HG03575 (cell line): ENCODE results near the gene NFKB1.

Source experiments
- ATAC-seq: cut with Tn5 transposase; IDR thresholded peaks from one replicate; pipeline ENCODE4 v1.9.1; 2021; ENCODE audit not compliant: unreplicated experiment, insufficient number of reproducible peaks, low FRiP score; ENCODE audit errors: extremely low read depth

The NFKB1 gene

DNA sequence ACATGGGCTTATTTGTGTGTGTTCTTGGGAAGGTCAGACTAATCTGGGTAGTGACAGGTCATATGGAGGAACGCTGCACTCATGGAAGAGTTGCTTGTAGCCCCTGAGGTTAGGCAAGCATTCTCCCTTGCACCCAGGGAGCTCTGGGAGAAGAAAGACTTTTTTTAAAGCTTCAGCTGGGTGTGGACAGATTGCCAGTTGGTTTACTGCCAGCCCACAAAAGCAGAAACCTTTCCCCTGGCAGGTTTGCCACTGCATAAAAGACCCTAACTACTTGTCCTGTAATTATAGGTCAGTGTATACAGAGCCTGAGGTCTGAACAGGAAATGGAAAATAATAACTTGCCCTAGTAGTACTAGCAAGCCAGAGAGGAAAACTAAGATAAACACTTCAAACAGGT, 7.4 kb upstream of the NFKB1 start:
- ATAC-seq = no peak

DNA sequence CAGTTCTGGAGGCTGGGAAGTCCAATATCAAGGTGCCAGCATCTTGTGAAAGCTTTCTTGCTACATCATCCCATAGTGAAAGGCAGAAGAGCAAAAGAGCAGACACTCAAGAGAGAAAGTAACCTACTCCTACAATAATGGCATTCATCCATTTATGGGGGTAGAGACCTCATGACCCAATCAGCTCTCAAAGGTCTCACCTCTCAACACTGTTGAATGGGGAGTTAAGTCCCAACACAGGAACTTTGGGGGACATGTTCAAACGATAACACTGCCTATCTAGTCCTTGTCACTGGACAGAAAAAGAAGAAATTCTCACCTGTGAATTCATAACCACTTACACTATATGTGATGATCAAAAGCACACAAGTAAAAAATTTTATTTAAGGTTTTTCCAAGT, 6.6 kb upstream of the NFKB1 start:
- ATAC-seq = no peak

GRCh38 chr4:102497986-102498385, 3.2 kb upstream of the NFKB1 start:
- no peak for ATAC-seq

DNA sequence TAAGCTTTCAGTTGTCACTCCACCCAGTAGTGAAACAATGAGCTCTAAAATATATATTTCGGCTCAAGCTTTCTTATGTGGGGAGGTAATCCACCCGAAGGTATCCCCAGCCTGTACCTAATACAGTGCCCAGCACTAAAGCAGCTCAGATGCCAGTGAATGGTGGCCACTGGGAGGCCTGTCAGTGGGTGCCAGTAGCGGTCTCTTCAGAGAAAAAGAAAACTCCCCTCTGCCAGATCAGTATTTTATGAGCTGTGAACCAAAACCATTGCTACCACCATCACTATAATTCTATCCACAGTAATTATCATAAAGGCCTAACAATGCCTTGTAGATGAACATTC, 835 bp upstream of the NFKB1 start:
- no peak for ATAC-seq

DNA sequence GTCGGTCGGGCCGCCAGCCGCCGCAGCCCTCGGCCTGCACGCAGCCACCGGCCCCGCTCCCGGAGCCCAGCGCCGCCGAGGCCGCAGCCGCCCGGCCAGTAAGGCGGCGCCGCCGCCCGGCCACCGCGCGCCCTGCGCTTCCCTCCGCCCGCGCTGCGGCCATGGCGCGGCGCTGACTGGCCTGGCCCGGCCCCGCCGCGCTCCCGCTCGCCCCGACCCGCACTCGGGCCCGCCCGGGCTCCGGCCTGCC, 213 bp downstream of the NFKB1 start:
- ATAC-seq = no peak

- ATAC-seq = no peak
Measured at GRCh38 chr4:102502543-102502818, 1.3 kb downstream of the NFKB1 start.

DNA sequence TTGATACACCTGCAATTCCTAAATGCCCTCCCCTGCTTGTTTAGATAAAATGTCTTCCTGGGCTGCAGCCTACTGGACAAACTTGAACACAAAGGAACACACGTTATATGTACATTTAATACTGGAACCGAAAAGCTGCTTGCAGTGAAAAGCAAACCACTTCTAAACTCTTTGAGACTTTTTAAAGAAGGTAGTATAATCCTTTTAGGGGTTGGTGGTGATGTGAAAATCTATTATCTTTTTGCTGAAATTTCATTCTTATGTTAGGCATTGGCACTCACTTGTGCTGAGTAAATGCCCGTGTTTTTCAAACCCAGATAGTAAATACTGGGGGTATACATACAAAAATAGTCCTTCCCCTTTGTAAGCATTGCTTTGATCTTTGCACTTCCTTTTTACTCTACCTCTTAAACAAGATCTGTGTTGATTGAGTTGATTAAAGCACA, 2.2 kb downstream of the NFKB1 start:
- no peak for ATAC-seq

GRCh38 chr4:102503831-102504786, 3.0 kb downstream of the NFKB1 start:
- no peak for ATAC-seq

DNA sequence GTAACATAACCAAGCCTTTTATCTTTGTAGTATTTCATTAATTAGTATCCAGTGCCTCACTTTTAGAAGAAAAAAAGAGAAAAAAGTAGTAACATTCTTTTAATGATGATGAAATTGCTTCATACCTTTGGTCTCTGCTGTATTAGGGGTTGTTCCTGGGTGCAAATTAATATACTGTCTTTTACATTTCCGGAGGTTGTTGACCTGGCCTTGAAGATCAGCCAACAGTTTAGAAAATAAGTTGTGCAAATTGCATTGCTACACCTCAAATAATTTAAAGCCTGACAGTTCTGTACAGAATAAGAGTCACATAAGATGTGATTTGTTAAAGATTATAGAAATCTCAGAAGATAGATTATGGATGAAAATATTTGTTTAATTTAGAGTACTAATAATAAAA, 3.8 kb downstream of the NFKB1 start:
- ATAC-seq = no peak

DNA sequence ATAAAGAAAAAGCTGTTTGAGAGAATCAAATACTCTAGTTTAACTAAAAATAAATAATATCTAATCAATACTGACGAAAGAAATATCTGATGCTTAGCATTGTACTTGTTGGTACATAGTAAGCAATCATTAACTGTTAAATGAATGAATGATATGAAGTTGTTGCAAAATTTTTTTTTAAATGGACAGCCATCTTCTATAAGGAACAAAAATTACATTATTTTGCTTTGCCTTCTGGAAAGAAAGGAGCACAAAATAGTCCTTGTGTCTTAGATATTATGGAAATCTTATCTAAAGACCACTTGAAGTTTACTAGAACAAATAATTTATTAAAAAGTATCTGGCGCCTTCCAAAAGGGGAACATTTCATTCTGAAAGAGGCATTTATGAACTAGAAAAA, 4.5 kb downstream of the NFKB1 start:
- no peak for ATAC-seq

GRCh38 chr4:102506523-102506922, 5.4 kb downstream of the NFKB1 start:
- ATAC-seq = no peak

- ATAC-seq = no peak
Measured at GRCh38 chr4:102511830-102512605, 10.9 kb downstream of the NFKB1 start.

GRCh38 chr4:102514298-102514964, 13.3 kb downstream of the NFKB1 start:
- ATAC-seq = no peak

DNA sequence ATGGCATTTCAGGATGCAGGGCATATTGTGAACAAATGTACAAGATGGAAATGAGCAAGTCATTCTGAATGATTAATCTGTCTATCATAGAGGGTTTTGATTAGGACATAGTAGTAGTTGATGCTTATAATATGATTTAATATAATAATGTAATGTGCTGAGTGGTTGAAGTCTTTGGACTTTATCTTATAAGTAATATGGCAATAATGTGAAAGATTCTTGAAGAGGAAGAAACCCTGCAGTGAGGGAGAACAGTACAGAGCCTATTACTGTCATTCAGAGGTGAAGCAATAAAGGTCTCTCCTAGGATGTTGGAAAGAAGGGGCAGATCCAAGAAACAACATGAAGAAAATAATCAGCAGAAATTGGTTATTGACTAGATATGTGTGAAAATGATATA, 16.6 kb downstream of the NFKB1 start:
- no peak for ATAC-seq

GRCh38 chr4:102518703-102519131, 17.6 kb downstream of the NFKB1 start:
- ATAC-seq = no peak

DNA sequence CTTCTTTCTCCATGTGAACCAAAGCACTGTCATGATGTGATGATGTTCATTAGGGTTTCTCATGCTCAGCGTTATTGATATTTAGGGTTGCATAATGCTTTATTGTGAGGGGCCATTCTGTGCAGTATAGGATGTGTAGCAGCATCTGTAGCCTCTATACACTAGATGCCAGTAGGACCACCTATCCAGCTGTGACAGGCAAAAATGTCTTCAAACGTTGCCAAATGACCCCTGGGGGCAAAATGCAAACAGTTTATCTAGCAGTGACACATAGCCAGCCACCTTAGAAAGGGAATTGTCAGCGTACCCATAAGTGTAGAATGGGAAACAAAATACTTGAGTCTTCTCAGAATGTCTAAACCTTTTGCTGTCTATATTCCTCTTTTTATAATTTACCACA, 18.8 kb downstream of the NFKB1 start:
- no peak for ATAC-seq

DNA sequence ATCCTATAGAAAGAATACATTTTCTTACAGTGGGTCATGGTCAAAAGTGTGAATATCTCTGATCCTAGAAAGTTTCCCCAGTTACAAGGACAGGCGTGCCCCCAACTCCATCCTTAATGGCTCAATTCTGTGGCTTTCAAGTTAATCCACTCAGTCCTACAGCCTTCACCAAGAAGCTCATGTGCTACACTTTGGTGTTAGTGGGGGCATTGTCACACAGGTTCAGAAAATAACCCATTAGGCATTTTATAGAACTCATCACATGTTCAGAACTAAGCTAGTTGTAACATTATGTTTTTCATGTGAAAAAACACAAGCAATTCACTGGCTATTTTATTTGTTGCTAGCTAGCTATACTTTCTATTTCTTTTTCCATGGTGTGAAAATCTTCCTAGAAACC, 20.4 kb downstream of the NFKB1 start:
- no peak for ATAC-seq

DNA sequence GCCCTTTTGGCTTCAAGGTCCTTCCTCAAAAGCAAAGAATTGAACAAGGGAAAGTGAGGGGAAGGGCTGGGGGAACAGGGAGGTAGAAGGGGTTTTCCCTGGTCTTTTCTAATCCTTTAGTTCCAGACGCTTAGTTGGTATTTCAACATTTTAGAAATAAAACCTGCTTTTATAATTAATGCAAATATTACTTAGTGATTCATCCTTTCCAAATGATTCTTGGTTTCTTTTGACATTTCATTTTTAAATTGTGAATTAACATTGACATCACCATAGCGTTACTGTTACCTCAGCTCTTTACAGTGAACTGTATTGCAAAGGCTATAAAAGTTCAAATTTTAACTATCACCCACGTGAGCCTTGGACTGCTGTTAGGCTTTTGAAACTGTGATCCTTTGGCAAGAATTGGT, 20.9 kb downstream of the NFKB1 start:
- ATAC-seq = no peak

DNA sequence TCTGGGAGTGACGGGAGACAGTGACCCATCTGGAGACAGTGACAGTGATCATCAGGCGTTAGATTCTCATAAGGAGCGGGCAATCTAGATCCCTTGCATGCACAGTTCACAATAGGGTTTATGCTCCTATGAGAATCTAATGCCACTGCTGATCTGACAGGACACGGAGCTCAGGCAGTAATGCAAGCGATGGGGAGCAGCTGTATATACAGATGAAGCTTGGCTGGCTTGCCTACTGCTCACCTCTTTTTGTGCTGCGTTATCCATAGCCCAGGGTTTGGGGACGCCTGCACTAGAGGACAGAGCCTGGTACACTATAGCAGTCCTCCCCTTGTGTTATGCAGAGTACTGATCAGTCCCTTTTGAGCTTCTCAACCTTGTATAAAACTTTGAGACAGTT, 23.5 kb downstream of the NFKB1 start:
- ATAC-seq = no peak

DNA sequence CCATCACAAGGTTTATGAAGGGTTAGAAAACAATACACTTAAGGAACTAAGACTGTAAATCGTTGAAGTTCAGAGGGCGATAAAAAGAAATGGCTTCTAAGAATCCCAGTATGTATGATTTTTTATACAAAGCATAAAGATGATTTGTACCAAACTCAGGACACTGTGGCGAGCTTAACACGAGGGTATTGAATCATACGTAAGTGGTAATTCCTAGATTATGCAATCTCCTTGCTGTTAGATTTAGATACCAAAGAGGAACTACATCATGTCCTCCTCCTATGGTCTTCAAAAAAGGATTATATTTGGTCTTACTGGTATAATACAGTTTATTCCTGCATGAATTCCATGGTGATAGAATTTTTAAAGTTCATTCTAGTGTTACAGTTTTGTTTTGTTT, 23.9 kb downstream of the NFKB1 start:
- ATAC-seq = no peak
